ENCODE results near the gene PLEKHS1.
"Not testable (repeated sequence)": the region's sequence is repeated elsewhere in the genome, so short reads cannot be mapped to it uniquely, and the experiment has no call there.

PLEKHS1 gene

GRCh38 chr10:113742466-113742865, 9.0 kb upstream of the PLEKHS1 start:
- no peak for DNase-seq

DNA sequence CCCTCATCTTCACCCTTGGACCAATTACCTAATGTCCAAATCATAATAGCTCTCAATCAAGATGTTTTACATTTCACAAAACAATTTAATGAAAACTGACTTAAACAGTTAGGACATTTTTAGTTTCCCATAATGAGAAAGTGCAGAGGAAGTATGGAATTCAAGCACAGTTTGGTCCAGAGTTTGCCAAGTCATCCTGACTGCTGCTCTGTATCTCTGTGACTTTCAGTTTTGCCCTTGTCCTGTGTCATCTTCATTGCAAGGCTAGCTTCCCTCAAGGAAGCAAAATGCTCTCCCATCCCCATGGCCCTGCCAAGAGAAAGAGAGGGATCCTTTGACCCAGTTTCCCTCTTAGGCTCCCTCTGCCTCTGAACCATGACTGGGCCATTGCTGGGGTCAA, 7.9 kb upstream of the PLEKHS1 start:
- DNase-seq, result no peak

DNA sequence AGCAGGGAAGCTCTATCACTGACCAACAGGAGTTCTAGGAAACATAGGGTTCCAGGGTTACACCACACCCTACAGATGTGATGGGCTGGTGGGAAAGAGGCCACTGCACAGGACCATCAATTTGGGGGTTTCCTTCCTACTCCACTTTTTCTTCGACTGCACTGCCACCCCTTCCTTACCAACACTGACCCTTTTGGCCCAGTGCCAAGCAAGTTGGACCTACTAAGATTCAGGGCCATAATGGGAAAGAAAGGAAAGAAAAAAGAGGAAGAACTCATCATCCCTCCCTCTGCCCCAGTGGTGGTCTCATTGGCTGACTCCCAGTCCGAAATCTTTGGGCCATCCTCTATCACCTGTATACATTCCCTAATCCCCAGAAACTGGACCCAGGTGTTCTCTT, 6.1 kb upstream of the PLEKHS1 start:
- DNase-seq, result no peak

GRCh38 chr10:113746217-113746957, 5.1 kb upstream of the PLEKHS1 start:
- DNase-seq, result peak; percentile 73

DNA sequence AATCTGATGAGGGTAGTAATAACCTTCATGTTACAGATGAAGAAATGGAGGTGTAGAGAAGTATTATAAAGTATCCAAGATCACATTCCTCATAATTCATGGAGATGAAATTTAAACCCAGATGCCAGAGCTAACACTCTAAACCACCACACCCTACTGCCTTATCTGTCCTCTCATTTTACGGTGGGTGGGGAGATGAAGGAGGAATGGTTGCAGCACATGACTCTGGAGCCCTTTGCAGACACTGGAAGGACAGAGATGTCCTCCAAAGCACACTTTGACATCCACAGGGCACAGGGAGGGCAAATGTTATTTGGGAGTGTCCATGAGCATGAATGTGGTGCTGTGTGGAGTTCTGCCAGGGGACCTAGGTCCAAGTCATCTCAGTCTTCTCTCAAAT, 1.1 kb downstream of the PLEKHS1 start:
- no peak for DNase-seq

DNA sequence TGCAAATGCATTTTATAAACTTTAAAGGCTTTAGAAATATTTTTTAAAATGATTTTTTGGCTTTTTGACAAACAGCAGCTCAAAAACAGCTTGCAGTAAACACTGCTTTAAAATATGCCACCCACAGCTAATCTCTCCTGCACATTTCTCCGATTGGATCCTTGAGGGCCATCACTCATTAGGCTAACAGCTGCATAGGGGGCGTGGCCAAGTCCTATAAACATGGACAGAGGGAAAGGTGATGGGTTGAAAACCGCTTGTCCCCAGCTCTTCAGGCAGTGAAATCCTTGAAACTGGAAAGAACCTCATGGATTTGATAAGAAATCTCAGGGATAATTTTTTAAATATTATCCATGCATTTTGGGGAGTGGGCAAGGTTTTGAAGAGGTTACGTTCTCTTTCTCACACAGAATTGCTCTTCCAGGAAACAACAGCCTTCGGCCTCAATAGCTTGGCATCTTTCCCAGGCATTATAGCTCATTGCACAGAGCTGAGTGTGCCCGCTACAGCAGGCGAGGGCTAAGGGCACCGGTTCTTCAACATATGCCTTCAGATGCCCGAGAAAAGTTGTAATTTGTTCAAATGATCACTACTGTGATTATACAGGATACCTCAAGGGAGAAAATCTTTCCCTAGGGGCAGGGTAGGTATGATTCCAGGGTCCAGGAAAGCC, 1.7 kb downstream of the PLEKHS1 start:
- DNase-seq, result no peak

DNA sequence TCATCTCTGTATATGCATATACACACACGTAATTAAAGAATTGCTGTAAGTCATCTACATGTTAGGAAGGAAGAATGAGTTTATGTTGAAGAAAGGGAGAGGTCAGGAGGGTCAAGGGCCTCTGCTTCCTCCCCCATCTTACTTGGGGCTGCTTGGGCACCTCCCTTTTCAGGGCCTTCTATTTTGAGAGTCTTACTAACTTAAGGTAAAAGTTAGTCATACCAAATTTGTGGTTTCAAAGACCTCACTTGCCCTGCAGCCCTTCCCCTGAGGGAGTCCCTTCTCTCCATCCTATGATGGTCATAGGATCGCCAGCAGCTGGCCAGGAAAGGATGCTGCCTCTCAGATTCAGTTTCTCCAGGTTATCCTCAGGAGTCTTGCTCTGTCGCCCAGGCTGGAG, 2.6 kb downstream of the PLEKHS1 start:
- no peak for DNase-seq

DNA sequence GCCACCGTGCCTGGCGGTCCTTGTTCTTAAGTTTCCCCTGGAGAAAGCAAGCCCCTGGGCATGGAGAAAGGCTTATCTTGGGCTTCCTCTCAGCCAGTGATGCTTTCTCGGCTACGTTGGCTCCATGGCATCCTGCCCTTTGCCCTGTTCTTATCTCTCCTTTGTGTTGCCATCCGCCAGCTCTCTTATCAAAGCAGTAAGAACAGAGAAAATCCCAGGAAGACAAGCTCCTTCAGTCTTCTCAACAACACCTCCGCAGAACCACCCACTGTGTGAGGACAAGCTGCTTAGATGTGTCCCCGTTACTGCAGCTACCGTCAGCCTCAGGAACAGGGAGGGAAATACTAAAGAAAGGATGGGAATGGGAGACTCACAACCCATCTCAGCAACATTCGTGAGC, 3.3 kb downstream of the PLEKHS1 start:
- DNase-seq, result no peak

DNA sequence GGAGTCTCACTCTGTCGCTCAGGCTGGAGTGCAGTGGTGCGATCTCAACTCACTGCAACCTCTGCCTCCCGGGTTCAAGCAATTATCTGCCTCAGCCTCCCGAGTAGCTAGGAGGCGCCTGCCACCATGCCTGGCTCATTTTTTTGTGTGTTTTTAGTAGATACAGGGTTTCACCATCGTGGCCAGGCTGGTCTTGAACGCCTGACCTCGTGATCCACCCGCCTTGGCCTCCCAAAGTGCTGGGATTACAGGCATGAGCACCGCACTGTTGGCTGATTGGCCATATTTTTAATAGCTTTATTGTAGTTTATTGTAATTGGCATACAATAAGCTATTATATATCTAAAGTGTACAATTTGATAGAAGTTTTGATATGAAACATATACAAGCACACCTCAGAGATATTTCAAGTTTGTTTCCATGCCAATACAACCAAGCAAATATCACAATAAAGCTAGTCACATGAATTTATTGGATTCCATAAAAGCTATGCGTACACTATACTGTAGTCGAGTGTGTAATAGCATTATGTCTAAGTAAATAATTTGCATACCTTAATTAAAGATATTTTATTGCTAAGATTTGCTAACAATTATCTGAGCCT, 5.6 kb downstream of the PLEKHS1 start:
- DNase-seq, result no peak

GRCh38 chr10:113762083-113762482, 10.6 kb downstream of the PLEKHS1 start:
- DNase-seq, result no peak

GRCh38 chr10:113764582-113764981, 13.1 kb downstream of the PLEKHS1 start:
- no peak for DNase-seq

DNA sequence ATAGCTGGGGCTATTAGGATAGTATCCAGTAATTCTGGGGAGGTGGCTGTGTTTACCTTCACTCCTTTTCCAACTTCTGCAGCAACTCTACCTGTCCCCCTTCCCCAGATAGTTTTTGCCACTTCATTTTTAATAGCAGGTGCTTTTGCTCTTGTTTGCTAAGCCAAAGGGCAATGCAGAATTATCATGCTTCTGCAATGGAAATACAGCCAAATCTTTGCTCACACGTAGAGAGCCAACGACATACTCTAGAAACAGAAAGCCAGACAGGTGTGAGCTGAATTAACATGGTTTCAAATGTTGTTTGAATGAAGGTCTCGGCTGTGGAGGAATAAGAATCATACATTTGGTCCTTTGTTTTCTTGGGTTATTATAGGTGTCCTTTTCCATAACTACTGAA, 14.4 kb downstream of the PLEKHS1 start:
- DNase-seq, result no peak

DNA sequence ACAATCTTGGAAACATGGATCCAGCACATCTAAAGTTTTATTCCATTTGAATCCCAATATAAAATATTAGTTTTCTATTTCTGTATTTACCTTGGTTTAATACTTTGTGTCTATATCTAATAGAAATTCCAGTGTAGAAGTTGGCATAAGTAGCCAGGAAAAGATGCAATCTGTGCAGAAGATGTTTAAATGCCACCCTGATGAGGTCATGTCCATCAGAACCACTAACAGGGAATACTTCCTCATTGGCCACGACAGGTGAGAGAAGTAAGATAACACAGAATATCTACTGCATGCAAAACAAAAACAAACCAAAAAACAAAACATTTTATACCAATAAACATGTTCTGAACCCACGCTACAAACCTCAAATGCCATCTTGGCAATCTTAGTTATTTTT, 15.7 kb downstream of the PLEKHS1 start:
- no peak for DNase-seq

- DNase-seq, result no peak
These were observed 18.9 kb downstream of the PLEKHS1 start for GRCh38 chr10:113770346-113770745.

DNA sequence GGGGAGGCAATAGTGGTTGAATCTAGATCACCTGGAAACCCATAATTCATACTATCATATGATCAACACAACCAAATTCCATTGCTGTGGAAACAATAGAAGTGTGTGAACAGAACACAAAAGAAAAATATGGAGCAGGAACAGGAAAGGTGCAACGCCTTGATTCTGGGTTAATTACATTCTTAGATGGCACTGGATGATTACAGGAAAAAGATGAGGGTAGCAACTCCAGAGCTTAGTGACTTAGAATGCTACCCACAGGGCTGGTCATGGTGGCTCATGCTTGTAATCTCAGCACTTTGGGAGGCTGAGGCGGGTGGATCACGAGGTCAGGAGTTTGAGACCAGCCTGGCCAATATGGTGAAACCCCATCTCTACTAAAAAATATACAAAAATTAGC, 19.6 kb downstream of the PLEKHS1 start:
- not testable (repeated sequence) for DNase-seq

DNA sequence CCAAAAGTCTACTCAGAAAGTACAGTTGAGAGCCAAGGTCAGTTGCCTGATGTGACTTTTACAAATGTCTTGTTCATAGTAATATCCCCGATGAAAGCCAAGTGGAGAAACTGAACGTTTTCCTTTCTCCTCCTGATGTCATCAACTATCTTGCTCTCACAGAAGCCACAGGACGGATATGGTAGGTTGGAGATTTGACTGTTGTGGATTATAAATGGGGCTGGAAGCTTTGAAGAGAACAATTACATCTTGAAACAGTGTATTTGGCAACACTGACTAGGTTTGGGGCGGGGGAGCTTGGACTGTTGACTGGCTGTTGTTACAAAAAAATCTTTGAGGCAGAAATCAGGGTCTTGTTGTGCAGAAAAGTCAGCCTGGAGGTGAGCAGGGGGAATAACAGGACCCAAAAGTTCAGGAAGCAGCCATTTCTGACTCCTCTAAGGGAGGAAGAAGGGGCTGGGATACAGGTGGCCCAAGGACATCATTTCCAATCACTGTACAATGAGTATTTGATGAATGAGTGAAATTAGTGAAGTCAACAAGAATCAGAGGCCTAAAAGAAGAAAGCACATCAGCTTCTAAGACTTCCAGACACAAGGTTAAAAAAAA, 24.3 kb downstream of the PLEKHS1 start:
- no peak for DNase-seq

GRCh38 chr10:113776553-113776952, 25.1 kb downstream of the PLEKHS1 start:
- no peak for DNase-seq

DNA sequence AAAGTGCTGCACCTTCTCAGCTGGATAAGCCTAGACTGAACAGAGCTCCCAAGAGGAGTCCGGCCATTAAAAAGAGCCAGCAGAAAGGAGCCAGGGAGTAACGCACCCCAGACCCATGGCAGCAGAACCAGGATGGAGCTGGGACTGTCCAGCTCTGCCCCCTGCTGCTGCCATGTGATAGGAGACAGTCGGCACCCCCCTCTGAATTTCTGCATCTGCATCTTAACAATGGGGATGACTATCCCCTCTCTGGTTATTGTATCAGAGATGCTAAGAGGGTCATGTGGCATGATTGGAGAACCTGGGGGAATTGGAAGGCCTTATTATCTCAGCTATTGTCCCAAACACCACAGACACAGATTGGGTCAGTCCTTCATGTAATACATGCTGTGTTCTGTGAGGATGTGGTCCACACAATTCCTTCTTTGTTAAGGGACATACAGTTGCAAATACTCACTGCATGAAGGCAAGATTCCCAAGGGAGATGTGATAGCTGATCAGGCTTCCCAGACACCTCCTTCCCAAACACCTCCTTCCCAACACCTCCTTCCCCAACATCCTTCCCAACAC, 29.3 kb downstream of the PLEKHS1 start:
- DNase-seq, result no peak

- peak; percentile 8 for DNase-seq
These were observed 30.9 kb downstream of the PLEKHS1 start for GRCh38 chr10:113782367-113782766.

DNA sequence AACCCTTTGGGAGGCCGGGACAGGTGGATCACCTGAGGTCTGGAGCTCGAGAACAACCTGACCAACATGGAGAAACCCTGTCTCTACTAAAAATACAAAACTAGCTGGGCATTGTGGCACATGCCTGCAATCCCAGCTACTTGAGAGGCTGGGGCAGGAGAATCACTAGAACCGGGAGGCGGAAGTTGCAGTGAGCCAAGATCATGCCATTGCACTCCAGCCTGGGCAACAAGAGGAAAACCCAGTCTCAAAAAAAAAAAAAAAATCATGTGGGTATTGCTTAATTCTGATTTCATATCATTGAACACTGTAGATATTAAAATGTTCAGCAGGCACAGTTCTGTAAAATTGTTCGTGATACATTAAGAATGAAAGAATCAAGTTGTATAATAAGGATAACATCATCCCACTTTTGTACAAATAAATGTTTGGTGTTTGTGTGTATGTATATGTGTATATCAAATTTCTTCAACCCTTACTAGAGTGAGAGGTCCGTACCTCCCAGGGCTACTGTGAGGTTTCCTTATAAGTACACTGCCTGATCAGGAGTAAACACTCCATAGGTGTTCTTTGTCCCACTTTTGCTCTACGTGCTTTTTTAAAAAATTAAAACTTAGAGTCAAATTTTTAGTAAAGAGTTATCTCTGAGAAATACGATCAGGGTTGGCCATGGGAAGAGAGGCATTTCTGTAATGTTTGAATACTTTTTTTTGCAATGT, 31.7 kb downstream of the PLEKHS1 start:
- no peak for DNase-seq

- DNase-seq, result peak; percentile 97
These were observed 37.2 kb downstream of the PLEKHS1 start for GRCh38 chr10:113788604-113789083.

DNA sequence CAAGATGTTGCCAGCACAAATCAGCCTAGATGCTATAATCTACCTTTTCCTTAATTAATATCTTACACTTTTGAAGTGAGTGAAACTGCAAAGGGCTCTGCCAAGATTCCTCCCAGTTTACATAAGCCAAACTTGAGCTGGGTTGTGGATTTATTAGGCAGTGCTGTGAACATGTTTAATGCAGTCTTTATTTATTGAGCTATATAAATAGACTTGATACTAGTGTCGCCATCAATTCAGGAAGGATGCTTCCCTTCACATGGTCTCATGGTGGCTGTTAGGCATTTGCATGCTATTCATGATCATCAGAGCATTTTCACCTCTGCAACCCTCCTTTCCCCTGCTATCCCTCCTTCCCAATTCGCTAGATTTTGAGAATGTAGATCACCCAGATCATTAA, 40.2 kb downstream of the PLEKHS1 start:
- no peak for DNase-seq

DNA sequence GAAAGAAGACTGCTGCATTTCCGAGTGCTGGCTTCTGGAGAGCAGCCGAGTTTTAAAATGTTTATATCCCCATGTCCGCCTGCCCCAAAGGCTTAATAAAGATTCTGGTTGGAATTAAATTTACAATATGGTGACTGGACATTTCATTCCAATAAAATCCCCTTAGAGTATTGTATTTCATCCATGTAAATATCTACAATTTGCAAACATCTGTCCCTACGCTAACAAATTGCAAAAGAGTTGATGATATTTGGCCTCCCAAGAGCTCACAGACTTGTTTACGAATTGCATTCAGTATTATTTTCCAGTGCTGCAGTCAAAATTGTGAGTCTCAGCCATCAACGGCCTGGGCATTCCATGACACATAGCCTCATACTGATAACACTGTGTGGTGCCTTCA, 50.1 kb downstream of the PLEKHS1 start:
- no peak for DNase-seq
